Measurements from ENCODE around the gene MED1. TPM values are rescaled to one million over a fixed set of nuclear protein-coding genes. Genes with fewer than 3 reads are reported as not detected.

MED1 gene
- total RNA-seq, 1 donor from 2014 or later = 41.6 TPM

- no peaks in the 10 kb centered on the region for H3K27me3 Mint-ChIP-seq
- DNase-seq (ENCODE audit: low spot score, unreplicated experiment) = no peak
- peak overlapping the region; percentile 100 for H3K27ac Mint-ChIP-seq
- peak overlapping the region; percentile 100 for H3K4me3 Mint-ChIP-seq (ENCODE audit: low read depth)
- TF ChIP-seq, protein P1, sequence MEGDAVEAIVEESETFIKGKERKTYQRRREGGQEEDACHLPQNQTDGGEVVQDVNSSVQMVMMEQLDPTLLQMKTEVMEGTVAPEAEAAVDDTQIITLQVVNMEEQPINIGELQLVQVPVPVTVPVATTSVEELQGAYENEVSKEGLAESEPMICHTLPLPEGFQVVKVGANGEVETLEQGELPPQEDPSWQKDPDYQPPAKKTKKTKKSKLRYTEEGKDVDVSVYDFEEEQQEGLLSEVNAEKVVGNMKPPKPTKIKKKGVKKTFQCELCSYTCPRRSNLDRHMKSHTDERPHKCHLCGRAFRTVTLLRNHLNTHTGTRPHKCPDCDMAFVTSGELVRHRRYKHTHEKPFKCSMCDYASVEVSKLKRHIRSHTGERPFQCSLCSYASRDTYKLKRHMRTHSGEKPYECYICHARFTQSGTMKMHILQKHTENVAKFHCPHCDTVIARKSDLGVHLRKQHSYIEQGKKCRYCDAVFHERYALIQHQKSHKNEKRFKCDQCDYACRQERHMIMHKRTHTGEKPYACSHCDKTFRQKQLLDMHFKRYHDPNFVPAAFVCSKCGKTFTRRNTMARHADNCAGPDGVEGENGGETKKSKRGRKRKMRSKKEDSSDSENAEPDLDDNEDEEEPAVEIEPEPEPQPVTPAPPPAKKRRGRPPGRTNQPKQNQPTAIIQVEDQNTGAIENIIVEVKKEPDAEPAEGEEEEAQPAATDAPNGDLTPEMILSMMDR (IDR thresholded peaks at IDR 0.05; ENCODE audit: unreplicated experiment) = no peak
- H3K36me3 Mint-ChIP-seq (ENCODE audit: insufficient read depth) = peaks cover 10% of the 10 kb centered on the region
- H3K9me3 Mint-ChIP-seq (ENCODE audit: low read depth) = no peaks in the 10 kb centered on the region
- peaks cover 31% of the 10 kb centered on the region for H3K4me1 Mint-ChIP-seq (ENCODE audit: low read depth)
These were observed 11.7 kb upstream of the MED1 start for GRCh38 chr17:39462631-39463375.

DNA sequence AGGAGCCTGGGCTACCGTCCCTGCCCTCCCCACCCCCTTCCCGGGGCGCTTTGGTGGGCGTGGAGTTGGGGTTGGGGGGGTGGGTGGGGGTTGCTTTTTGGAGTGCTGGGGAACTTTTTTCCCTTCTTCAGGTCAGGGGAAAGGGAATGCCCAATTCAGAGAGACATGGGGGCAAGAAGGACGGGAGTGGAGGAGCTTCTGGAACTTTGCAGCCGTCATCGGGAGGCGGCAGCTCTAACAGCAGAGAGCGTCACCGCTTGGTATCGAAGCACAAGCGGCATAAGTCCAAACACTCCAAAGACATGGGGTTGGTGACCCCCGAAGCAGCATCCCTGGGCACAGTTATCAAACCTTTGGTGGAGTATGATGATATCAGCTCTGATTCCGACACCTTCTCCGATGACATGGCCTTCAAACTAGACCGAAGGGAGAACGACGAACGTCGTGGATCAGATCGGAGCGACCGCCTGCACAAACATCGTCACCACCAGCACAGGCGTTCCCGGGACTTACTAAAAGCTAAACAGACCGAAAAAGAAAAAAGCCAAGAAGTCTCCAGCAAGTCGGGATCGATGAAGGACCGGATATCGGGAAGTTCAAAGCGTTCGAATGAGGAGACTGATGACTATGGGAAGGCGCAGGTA lies 11.0 kb upstream of the MED1 start:
- no peaks in the 10 kb centered on the region for H3K9me3 Mint-ChIP-seq (ENCODE audit: low read depth)
- H3K36me3 Mint-ChIP-seq (ENCODE audit: insufficient read depth) = peaks cover 6% of the 10 kb centered on the region
- peak overlapping the region; percentile 100 for H3K27ac Mint-ChIP-seq
- TF ChIP-seq, protein P1 (IDR thresholded peaks at IDR 0.05; ENCODE audit: unreplicated experiment) = no peak
- peak overlapping the region; percentile 100 for H3K4me3 Mint-ChIP-seq (ENCODE audit: low read depth)
- peaks cover 28% of the 10 kb centered on the region for H3K4me1 Mint-ChIP-seq (ENCODE audit: low read depth)
- H3K27me3 Mint-ChIP-seq = no peaks in the 10 kb centered on the region
- no peak for DNase-seq (ENCODE audit: low spot score, unreplicated experiment)

DNA sequence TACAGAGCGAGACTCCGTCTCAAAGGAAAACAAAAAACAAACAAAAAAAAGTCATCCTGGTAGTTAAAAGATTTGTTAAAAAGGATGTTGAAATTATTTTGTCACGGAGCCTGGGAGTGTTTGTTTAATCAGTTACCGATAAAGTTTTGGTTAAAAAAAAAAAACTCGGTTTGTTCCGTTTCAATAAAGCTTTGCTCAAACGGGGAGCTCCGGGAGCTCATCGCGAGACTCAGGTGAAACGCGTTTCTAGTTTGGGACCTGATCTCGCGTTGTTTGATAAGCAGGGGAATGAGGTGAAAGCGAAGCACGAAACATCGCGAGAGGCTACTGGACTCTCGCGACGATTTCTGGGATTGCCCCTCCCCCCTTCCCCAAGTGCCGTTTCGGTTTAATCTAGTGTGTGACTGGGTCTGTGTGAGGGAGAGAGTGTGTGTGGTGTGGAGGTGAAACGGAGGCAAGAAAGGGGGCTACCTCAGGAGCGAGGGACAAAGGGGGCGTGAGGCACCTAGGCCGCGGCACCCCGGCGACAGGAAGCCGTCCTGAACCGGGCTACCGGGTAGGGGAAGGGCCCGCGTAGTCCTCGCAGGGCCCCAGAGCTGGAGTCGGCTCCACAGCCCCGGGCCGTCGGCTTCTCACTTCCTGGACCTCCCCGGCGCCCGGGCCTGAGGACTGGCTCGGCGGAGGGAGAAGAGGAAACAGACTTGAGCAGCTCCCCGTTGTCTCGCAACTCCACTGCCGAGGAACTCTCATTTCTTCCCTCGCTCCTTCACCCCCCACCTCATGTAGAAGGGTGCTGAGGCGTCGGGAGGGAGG lies 10.3 kb upstream of the MED1 start, which contains the start of gene CDK12:
Gene CDK12 (plus strand): TSS at position 374 of the 813 bp plus-strand sequence. CDS start 586 bp downstream, outside the sequence.
- Mint-ChIP-seq H3K4me1 (ENCODE audit: low read depth) (peaks cover 28% of the 10 kb centered on the region), H3K27ac (peak within 1 kb of the TSS; percentile 100), H3K4me3 (ENCODE audit: low read depth) (peak within 1 kb of the TSS; percentile 100), H3K36me3 (ENCODE audit: insufficient read depth) (peaks cover 5% of the 10 kb centered on the region), H3K27me3 (no peaks in the 10 kb centered on the region), H3K9me3 (ENCODE audit: low read depth) (no peaks in the 10 kb centered on the region)
- DNase-seq (ENCODE audit: low spot score, unreplicated experiment) = peak; percentile 89
- TF ChIP-seq, protein P1 (IDR thresholded peaks at IDR 0.05; ENCODE audit: unreplicated experiment) = no peak

DNA sequence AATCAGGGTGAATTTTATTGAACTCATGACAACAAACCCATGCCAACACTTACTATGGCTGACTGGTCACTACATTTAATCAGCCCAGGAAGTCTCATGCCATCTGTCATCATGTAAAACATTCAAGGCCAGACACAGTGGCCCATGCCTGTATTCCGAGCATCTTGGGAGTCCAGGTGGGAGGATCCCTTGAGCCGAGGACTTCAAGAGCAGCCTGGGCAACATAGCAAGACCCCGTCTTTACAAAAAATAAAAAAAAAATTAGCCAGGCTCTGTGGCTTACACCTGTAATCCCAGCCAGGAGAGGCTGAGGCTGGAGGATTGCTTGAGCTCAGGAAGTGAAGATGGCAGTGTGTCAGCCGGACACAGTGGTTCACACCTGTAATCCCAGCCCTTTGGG lies 4.9 kb upstream of the MED1 start:
- Mint-ChIP-seq H3K36me3 (ENCODE audit: insufficient read depth) (no peaks in the 10 kb centered on the region), H3K4me1 (ENCODE audit: low read depth) (peaks cover 7% of the 10 kb centered on the region), H3K27me3 (no peaks in the 10 kb centered on the region), H3K27ac (no peak overlapping the region), H3K9me3 (ENCODE audit: low read depth) (no peaks in the 10 kb centered on the region), H3K4me3 (ENCODE audit: low read depth) (no peak overlapping the region)
- DNase-seq (ENCODE audit: low spot score, unreplicated experiment) = no peak
- TF ChIP-seq, protein P1 (IDR thresholded peaks at IDR 0.05; ENCODE audit: unreplicated experiment) = no peak

- H3K4me3 Mint-ChIP-seq (ENCODE audit: low read depth) = peak overlapping the region; percentile 99
- peaks cover 4% of the 10 kb centered on the region for H3K36me3 Mint-ChIP-seq (ENCODE audit: insufficient read depth)
- TF ChIP-seq, protein P1 (IDR thresholded peaks at IDR 0.05; ENCODE audit: unreplicated experiment) = no peak
- DNase-seq (ENCODE audit: low spot score, unreplicated experiment) = no peak
- peak overlapping the region; percentile 99 for H3K27ac Mint-ChIP-seq
- peaks cover 15% of the 10 kb centered on the region for H3K4me1 Mint-ChIP-seq (ENCODE audit: low read depth)
- H3K27me3 Mint-ChIP-seq = no peaks in the 10 kb centered on the region
- no peaks in the 10 kb centered on the region for H3K9me3 Mint-ChIP-seq (ENCODE audit: low read depth)
These were observed 1.0 kb downstream of the MED1 start for GRCh38 chr17:39450051-39450450.

Measured in progenitor cell of endocrine pancreas (in vitro differentiated cells).